Endothelial cell of hepatic sinusoid (primary cell): ENCODE measurements around the gene SUN5.
"Not testable (repeated sequence)": the region's sequence is repeated elsewhere in the genome, so short reads cannot be mapped to it uniquely, and the experiment has no call there.

Experiments used
- in situ Hi-C: cut with HindIII; loops from 2 replicates; pipeline ENCODE4 v1.10.0; 2017; ENCODE audit warnings: low sequenced_read_pairs

SUN5 gene

DNA sequence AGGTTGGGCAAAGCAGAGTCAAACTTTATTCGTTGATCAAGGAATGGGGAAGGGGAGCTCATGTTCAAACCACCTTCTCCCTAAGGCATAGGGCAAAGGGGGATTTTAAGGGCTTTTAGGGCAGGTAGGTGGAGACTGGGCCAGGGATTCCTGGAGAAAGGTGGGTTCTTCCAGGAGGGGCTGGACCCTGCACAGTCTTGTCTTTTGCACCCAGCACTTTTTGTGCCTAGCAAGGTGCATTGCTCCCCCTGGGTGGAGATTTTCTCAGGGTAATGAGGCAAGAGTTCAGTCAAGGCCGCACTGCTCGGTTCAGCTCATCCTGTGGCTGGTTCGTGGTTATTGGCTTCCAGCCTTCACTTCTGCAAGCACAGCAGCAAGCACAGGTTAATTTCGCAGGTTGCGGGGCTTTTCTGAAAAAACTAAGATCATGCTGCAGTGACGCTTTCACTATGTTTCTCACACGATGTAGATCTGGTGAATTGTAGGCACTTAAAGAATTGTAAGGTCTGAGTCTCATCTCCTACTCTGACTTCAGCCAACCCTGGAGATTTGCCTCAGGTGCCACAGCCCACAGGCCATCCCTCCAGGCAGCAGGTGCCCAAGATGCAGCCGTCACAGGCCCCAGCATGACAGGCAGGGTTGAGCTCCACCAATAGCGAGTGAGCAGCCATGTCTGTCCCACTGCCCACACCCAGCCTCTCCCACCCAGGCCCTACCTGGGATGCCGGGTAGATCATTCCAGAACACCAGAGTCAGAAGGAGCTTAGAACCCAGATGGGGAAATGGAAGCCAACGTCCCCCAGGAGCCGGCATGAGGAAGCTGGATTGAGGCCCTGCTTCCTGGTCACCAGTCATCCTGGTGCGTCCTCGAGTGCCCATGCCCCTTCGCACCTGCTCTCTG lies 37.1 kb downstream of the SUN5 start:
- in situ Hi-C loops, result no loop called here

DNA sequence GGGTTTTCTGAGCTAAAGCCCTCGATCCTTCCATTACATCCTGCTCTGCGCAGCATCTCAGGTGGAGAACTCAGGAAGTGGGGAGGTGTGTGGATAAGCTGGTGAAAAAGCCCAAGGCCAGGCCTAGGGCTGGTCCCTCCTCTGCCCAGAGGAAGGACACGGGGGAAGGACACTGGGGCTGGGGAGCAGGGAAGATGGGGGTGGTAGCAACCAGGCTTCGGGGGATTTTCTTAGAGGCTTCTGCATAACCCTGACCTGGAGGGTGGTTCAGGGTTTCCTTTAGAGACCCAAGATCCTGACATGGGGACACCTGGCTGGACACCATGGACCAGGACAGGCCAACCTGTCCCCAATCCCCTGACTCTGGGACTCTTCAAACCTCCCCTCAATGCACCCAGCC lies 37.9 kb downstream of the SUN5 start:
- in situ Hi-C loops, result no loop called here

- in situ Hi-C loops, result no loop called here
Measured at GRCh38 chr20:32965581-32966373, 38.5 kb downstream of the SUN5 start.

GRCh38 chr20:32965115-32965514 lies 39.1 kb downstream of the SUN5 start:
- in situ Hi-C loops, result no loop called here

DNA sequence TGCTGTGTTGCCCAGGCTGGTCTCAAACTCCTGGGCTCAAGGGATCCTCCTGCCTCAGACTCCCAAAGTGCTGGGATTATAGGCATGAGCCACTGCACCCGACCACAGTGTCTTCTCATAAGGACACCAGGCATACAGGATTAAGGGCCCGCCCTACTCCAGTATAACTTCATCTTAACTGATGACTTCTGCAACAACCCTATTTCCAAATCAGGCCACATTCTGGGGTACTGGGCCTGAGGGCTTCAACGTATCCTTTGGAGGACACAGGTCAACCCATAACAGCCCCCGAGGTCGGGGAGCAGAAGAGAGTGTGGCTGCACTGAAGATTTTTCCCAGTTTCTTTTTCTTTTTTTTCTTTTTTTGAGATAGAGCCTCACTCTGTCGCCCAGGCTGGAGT lies 39.7 kb downstream of the SUN5 start:
- in situ Hi-C loops, result no loop called here

DNA sequence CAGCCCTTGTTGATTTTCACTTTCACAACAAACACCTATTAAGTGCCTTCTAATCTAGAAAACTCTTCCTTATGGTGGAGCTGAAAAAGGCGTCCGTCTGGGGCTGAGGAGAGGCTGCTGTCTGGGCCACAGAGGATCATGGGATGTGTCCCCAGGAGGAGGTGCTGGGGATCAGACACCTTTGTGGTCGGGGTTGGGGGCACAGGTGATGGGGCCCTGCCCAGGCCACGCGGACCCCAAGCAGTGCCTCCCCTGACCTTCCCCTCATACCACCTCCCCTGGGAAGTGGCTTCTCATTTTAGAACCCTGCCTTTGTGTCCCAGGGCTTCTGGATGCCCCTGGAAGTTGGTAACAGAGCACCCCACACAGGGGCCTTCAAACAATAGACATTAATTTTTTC lies 41.1 kb downstream of the SUN5 start:
- in situ Hi-C loops, result no loop called here

- in situ Hi-C loops, result not testable (repeated sequence)
Measured at GRCh38 chr20:32962646-32963045, 41.6 kb downstream of the SUN5 start.

DNA sequence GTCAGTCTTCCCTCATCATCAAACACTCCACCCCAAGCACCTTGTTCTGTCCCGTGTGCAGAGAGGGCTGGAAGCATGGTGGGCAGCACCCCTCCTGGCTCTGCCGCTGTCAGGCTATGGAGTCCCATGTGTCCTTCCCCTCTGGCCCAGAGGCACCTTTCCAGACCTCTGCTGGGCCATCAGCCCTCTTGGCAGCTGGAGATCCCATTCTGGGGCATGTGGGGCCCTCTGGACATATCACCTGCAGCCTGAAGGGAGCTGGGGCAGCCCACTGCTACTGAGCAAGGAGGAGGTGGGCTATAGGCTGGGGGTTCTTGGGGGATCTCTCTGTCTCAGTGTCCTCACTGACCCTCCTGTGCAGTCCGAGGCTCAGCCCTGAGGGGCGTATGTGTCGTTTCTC lies 42.2 kb downstream of the SUN5 start:
- in situ Hi-C loops, result no loop called here

GRCh38 chr20:32960849-32961731 lies 43.1 kb downstream of the SUN5 start:
- in situ Hi-C loops, result no loop called here

DNA sequence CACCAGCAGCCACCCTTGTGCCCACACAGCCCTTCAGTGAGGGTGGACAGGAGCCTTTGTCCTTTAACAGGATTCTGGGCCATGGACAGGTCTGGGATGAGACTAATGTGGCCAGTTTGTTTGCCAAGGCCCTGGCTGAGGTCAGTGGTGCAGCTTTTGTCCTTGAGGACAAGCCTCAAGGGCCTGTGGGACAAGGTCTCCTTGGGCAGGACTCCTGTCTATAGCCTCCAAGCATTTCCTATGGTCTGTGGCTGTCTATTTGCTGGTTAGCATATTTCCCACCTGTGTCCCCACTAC lies 44.1 kb downstream of the SUN5 start:
- in situ Hi-C loops, result no loop called here

GRCh38 chr20:32959351-32960221 lies 44.6 kb downstream of the SUN5 start:
- in situ Hi-C loops, result no loop called here

GRCh38 chr20:32958574-32958973 lies 45.7 kb downstream of the SUN5 start:
- in situ Hi-C loops, result no loop called here

DNA sequence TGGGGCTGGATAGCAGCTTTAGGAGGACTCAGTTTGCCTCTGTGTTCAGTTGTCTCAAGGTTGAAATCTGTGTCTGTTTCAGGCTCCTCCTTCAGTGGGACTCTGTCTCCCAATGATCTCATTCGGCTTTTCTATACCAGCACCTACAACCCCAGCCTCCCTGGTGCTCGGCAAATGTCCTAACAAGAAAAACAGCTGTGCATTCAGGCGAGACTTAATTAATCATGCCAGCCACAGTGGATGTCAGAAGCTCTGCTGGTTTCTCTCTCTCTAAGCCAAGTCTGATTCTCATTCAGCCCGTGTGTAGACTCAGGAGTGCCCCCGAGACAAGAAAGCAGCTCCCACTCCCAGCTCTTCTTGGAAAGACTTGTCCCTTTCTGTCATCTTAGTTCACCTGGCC lies 46.8 kb downstream of the SUN5 start:
- in situ Hi-C loops, result no loop called here

DNA sequence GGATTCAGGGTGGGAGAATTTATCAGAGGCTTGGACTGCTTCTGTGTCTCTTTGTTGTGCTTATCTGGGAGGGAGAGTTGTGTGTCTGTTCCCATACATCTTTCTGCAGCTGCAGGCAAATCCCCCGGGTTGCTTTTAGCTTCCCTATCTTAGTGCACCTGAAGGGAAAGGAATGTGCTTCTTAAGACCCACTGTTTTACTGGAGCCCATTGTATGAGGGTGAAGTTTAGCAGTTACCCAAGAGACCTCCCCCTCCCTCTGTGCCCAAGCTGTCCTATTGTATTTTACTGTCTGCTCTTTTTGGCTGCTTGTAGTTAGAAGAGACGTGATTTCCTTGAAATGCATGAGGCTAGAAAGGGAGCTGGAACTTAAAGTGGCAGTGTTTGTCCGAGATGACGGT lies 53.7 kb downstream of the SUN5 start:
- in situ Hi-C loops, result not testable (repeated sequence)

GRCh38 chr20:32946629-32947028 lies 57.6 kb downstream of the SUN5 start:
- in situ Hi-C loops, result no loop called here

- in situ Hi-C loops, result no loop called here
Measured at GRCh38 chr20:32945710-32946221, 58.5 kb downstream of the SUN5 start.

DNA sequence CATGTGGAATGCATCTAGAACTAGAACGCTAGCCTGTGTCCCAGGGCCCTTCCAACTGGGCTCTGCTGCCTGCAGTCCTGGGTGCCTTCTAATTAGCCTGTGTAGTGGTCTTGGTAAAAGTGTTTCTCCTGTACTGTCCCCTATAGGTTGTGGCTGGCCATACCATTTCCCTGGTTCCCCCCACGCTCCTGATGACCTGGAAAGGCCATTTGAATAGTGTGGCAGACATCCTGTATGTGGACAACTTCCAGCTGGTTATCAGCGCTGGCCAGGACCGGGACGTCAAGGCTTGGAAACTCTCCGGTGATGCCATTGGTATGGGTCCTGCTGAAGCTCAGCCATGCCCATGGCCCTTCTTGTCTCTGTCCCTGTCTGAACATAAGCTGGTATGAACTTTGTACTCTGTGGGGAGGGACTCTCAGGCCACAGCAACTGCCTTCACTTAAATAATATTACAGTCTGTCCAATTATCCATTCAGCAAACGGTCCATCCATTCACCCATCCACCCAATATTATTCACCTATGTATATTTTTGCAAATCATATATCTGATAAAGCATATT lies 60.7 kb downstream of the SUN5 start:
- in situ Hi-C loops, result no loop called here

DNA sequence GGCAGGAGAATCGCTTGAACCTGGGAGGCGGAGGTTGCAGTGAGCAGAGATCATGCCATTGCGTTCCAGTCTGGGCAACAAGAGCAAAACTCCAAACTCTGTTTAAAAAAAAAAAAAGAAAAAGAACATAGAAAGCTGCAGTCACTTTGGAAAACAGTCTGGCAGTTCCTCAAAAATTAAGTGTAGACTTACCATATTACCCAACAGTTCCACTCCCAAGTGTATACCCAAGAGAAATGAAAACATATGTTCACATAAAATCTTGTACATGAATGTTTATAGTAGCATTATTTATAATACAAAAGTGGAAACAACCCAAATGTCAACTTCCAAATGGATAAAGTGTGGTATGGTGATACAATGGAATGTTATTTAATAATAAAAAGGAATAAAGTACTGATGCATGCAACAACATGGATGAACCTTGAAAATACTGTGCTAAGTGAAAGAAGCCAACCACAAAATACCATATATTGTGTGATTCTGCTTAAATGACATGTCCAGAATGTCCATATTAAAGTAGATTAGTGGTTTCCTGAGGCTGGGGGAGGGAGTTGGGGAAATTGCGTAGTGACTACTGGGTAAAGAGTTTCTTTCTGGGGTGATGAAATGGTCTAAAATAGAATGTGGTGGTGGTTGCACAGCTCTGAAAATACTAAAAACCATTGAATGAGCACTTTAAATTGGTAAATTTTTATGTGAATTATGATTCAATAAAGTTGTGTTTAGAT lies 62.9 kb downstream of the SUN5 start:
- in situ Hi-C loops, result no loop called here

GRCh38 chr20:32934580-32934979 lies 69.7 kb downstream of the SUN5 start:
- in situ Hi-C loops, result no loop called here
